H1 (cell line): Measurements from ENCODE around the gene SLC39A7. TPM values are rescaled to one million over a fixed set of nuclear protein-coding genes. Genes with fewer than 3 reads are reported as not detected.

Source experiments
- CTCF ChIA-PET: fragments of 300-600 bp; sonication (Branson Sonifier 250); formaldehyde crosslinking; loops from one replicate; lab custom pipeline; 2021; ENCODE audit not compliant: partially characterized antibody; lab: Charles Lee
- POLR2A ChIA-PET: fragments of 300-600 bp; sonication (Branson Sonifier 250); formaldehyde crosslinking; loops from one replicate; lab custom pipeline; 2021; ENCODE audit warnings: inconsistent platforms; ENCODE audit not compliant: partially characterized antibody; lab: Charles Lee
- DNase-seq, 2 experiments: peaks; one replicate each; pipeline versions ENCODE4 v3.0.0 to v3.0.0-alpha.2; 2010 to 2022; ENCODE audit warnings: low spot score in 2 of 2, low read depth in 1 of 2, mixed read lengths in 1 of 2
- FAIRE-seq: peaks from 2 replicates; lab custom pipeline; 2011; peaks lifted over from hg19 to GRCh38; lab: Jason Lieb, UNC
- H2AFZ ChIP-seq: 2 replicates; pipeline ENCODE4 v1.8.1; 2012; ENCODE audit warnings: low read length, inconsistent platforms
- H2AK5ac ChIP-seq: 2 replicates; pipeline ENCODE4 v1.6.1; 2013; ENCODE audit warnings: low read depth, low read length
- H2BK120ac ChIP-seq: replicated peaks from 2 replicates; pipeline ENCODE3; 2013; ENCODE audit warnings: low read depth, low read length, inconsistent platforms
- H2BK12ac ChIP-seq: 2 replicates; pipeline ENCODE4 v1.6.1; 2013; ENCODE audit warnings: low read depth, low read length
- H2BK15ac ChIP-seq: 2 replicates; pipeline ENCODE4 v1.6.1; 2013; ENCODE audit warnings: low read length
- H2BK20ac ChIP-seq: 2 replicates; pipeline ENCODE4 v1.6.1; 2013; ENCODE audit warnings: low read length
- H2BK5ac ChIP-seq: 2 replicates; pipeline ENCODE4 v1.6.1; 2013; ENCODE audit warnings: low read depth, low read length
- H3K14ac ChIP-seq: 2 replicates; pipeline ENCODE4 v1.6.1; 2013; ENCODE audit warnings: inconsistent platforms; ENCODE audit not compliant: insufficient read length
- H3K18ac ChIP-seq: 2 replicates; pipeline ENCODE4 v1.6.1; 2013; ENCODE audit warnings: low read length; ENCODE audit errors: extremely low read depth
- H3K23ac ChIP-seq: 2 replicates; pipeline ENCODE4 v1.6.1; 2013; ENCODE audit warnings: inconsistent platforms; ENCODE audit not compliant: insufficient read length
- H3K23me2 ChIP-seq: 2 replicates; pipeline ENCODE4 v1.6.1; 2013; ENCODE audit warnings: low read depth, low read length
- H3K27ac ChIP-seq: 2 replicates; pipeline ENCODE4 v1.6.1; 2011; ENCODE audit warnings: low read depth, low read length, inconsistent platforms
- H3K27me3 ChIP-seq, 4 experiments: replicated peaks in 1 of 4; 1 replicate in 1 of 4; 2 replicates in 3 of 4; pipeline versions ENCODE4 v1.6.1 to v1.8.1; 2011 to 2013; ENCODE audit warnings: low read length in 3 of 4, mild to moderate bottlenecking in 3 of 4, inconsistent platforms in 2 of 4, mixed read lengths in 2 of 4, moderate library complexity in 1 of 4; ENCODE audit not compliant: control insufficient read depth in 3 of 4, insufficient read depth in 3 of 4; ENCODE audit errors: extremely low read depth in 1 of 4
- H3K36me3 ChIP-seq, 4 experiments: 2 replicates each; pipeline versions ENCODE4 v1.6.1 to v1.8.1; 2011 to 2013; ENCODE audit warnings: mild to moderate bottlenecking in 4 of 4, low read length in 3 of 4, moderate library complexity in 2 of 4, control low read depth in 1 of 4, inconsistent platforms in 1 of 4; ENCODE audit not compliant: insufficient read depth in 4 of 4, control insufficient read depth in 2 of 4
- H3K4ac ChIP-seq: replicated peaks from 2 replicates; pipeline ENCODE3; 2013; ENCODE audit warnings: low read length, low read depth, mixed read lengths, inconsistent platforms; ENCODE audit not compliant: insufficient read length
- H3K4me1 ChIP-seq, 4 experiments: replicated peaks in 1 of 4; 1 replicate in 1 of 4; 2 replicates in 3 of 4; pipeline versions ENCODE4 v1.6.1 to v1.8.1; 2011 to 2013; ENCODE audit warnings: low read length in 3 of 4, inconsistent platforms in 2 of 4, mixed read lengths in 1 of 4; ENCODE audit not compliant: insufficient read depth in 4 of 4, control insufficient read depth in 3 of 4
- H3K4me2 ChIP-seq, 2 experiments: 2 replicates each; pipeline versions ENCODE4 v1.6.1 to v1.8.1; 2011 to 2013; ENCODE audit warnings: low read depth in 2 of 2, low read length in 2 of 2, control low read depth in 1 of 2, inconsistent platforms in 1 of 2, mild to moderate bottlenecking in 1 of 2; ENCODE audit not compliant: insufficient read depth in 1 of 2
- H3K4me3 ChIP-seq, 4 experiments: fragments of 200-600, 300-600 bp in 1 of 4; sonication (generic), shearing (Covaris generic), sonication (Bioruptor Twin) in 1 of 4; 2 replicates each; pipeline versions ENCODE4 v1.5.1 to v1.8.1; 2011 to 2016; ENCODE audit warnings: low read length in 4 of 4, low read depth in 3 of 4, control low read depth in 2 of 4, inconsistent platforms in 2 of 4, mild to moderate bottlenecking in 2 of 4, mixed read lengths in 1 of 4, moderate library complexity in 1 of 4; ENCODE audit not compliant: insufficient read depth in 2 of 4; ENCODE audit errors: extremely low read depth in 1 of 4
- H3K56ac ChIP-seq: replicated peaks from 2 replicates; pipeline ENCODE3; 2013; ENCODE audit warnings: low read depth, mild to moderate bottlenecking, mixed read lengths, low read length, inconsistent platforms; ENCODE audit not compliant: insufficient read length
- H3K79me1 ChIP-seq: 2 replicates; pipeline ENCODE4 v1.6.1; 2013; ENCODE audit warnings: low read depth, low read length, control low read depth
- H3K79me2 ChIP-seq, 2 experiments: 2 replicates each; pipeline versions ENCODE4 v1.6.1 to v1.8.1; 2012 to 2013; ENCODE audit warnings: low read length in 2 of 2, mild to moderate bottlenecking in 2 of 2, inconsistent platforms in 1 of 2; ENCODE audit not compliant: insufficient read depth in 2 of 2, control insufficient read depth in 1 of 2
- H3K9ac ChIP-seq, 4 experiments: replicated peaks in 1 of 4; 1 replicate in 1 of 4; 2 replicates in 3 of 4; pipeline versions ENCODE4 v1.6.1 to v1.8.1; 2011 to 2013; ENCODE audit warnings: low read depth in 3 of 4, low read length in 3 of 4, control low read depth in 2 of 4, mild to moderate bottlenecking in 2 of 4, moderate library complexity in 2 of 4, inconsistent platforms in 1 of 4; ENCODE audit errors: extremely low read depth in 1 of 4
- H3K9me3 ChIP-seq, 2 experiments: 2 replicates each; pipeline versions ENCODE4 v1.6.1 to v1.8.1; 2012 to 2013; ENCODE audit warnings: mild to moderate bottlenecking in 2 of 2, moderate library complexity in 2 of 2, control low read depth in 1 of 2, inconsistent platforms in 1 of 2, low read depth in 1 of 2, low read length in 1 of 2, mixed read lengths in 1 of 2; ENCODE audit not compliant: insufficient read depth in 2 of 2
- H4K20me1 ChIP-seq, 2 experiments: replicated peaks in 1 of 2; 2 replicates each; pipeline versions ENCODE3 to v1.8.1; 2011 to 2013; ENCODE audit warnings: inconsistent platforms in 2 of 2, low read length in 2 of 2, mild to moderate bottlenecking in 1 of 2; ENCODE audit not compliant: insufficient read depth in 2 of 2, control insufficient read depth in 1 of 2
- H4K5ac ChIP-seq: 2 replicates; pipeline ENCODE4 v1.6.1; 2013; ENCODE audit warnings: low read length, low read depth, mixed read lengths, inconsistent platforms; ENCODE audit not compliant: insufficient read length
- H4K8ac ChIP-seq: 2 replicates; pipeline ENCODE4 v1.8.0; 2013; ENCODE audit warnings: mild to moderate bottlenecking, moderate library complexity, low read length, inconsistent platforms; ENCODE audit not compliant: insufficient read depth; ENCODE audit errors: extremely low read depth
- H4K91ac ChIP-seq: replicated peaks from 2 replicates; pipeline ENCODE3; 2013; ENCODE audit warnings: low read length, mixed read lengths, inconsistent platforms; ENCODE audit not compliant: insufficient read length
- KDM4A ChIP-seq: IDR thresholded peaks from one replicate; pipeline ENCODE4 v1.7.1; 2012; ENCODE audit warnings: low read depth, mild to moderate bottlenecking, moderate library complexity, low read length, inconsistent platforms; ENCODE audit not compliant: severe bottlenecking
- PHF8 ChIP-seq: fragments of 200-600 bp; sonication (generic); conservative IDR thresholded peaks from 2 replicates; pipeline ENCODE4 v1.7.1; 2012; ENCODE audit warnings: low read depth, mild to moderate bottlenecking, inconsistent platforms, low read length, moderate library complexity
- TAF1 ChIP-seq: IDR thresholded peaks from 2 replicates; pipeline ENCODE4 v1.6.1; 2011; ENCODE audit warnings: mild to moderate bottlenecking, low read depth, low read length
- TCF12 ChIP-seq: IDR thresholded peaks from 2 replicates; pipeline ENCODE4 v1.6.1; 2011; ENCODE audit warnings: low read depth, mild to moderate bottlenecking, low read length
- YY1 ChIP-seq: IDR thresholded peaks from 2 replicates; pipeline ENCODE4 v1.6.1; 2011; ENCODE audit warnings: low read depth, mild to moderate bottlenecking, low read length
- WGBS, 2 experiments: shearing (Covaris generic) in 1 of 2; methylation state at CpG; one replicate each; pipeline versions ENCODE4 v1.1.6 to v1.1.7; 2013 to 2015; ENCODE audit warnings: low lambda C conversion rate in 2 of 2, mixed read lengths in 2 of 2, inconsistent platforms in 1 of 2, low coverage in 1 of 2, missing lambda C conversion rate in 1 of 2; ENCODE audit not compliant: insufficient replicate concordance in 2 of 2, insufficient coverage in 1 of 2, insufficient read length in 1 of 2; ENCODE audit errors: extremely low coverage in 1 of 2, missing lambda C conversion rate in 1 of 2; 5-methylcytosine and 5-hydroxymethylcytosine counted together
- polyA plus RNA-seq, 7 experiments: library from polyadenylated mRNA; depleted of rRNA in 3 of 7; stranded (reverse) in 5 of 7; unstranded in 2 of 7; fragments of >200 nt in 5 of 7; fragments of 200-250 nt in 2 of 7; gene quantifications; 1 replicate in 5 of 7; 2 replicates in 1 of 7; 4 replicates in 1 of 7; pipeline versions ENCODE4 v1.2.1 to v1.2.3, GENCODE V29; 2011 to 2013; ENCODE audit warnings: missing spikeins in 2 of 7, mixed read lengths in 2 of 7
- total RNA-seq: library from RNA; stranded (reverse); fragmentation: NEBNext Ultra II Directional; extraction: Animal tissue kit (Norgen Biotek cat#: 25700); gene quantifications from 2 replicates; pipeline ENCODE4 v1.2.1, GENCODE V29; 2021
- TF ChIP-seq, protein P1 (sequence below): IDR thresholded peaks from 2 replicates; pipeline ENCODE4 v1.6.1; 2012; ENCODE audit warnings: inconsistent platforms
- TF ChIP-seq, protein P2 (sequence below): IDR thresholded peaks from 2 replicates; pipeline ENCODE4 v1.6.1; 2011; ENCODE audit warnings: low read length, improper control_type of control experiment
- TF ChIP-seq, protein P3 (sequence below): IDR thresholded peaks from 2 replicates; pipeline ENCODE4 v1.6.1; 2012; ENCODE audit warnings: inconsistent platforms

The SLC39A7 gene
- total and polyA plus RNA-seq, 2 of the 8 experiments (the other 6 are each of a cell fraction or from before 2014, with no cell fraction given): 63.3 to 123 TPM

DNA sequence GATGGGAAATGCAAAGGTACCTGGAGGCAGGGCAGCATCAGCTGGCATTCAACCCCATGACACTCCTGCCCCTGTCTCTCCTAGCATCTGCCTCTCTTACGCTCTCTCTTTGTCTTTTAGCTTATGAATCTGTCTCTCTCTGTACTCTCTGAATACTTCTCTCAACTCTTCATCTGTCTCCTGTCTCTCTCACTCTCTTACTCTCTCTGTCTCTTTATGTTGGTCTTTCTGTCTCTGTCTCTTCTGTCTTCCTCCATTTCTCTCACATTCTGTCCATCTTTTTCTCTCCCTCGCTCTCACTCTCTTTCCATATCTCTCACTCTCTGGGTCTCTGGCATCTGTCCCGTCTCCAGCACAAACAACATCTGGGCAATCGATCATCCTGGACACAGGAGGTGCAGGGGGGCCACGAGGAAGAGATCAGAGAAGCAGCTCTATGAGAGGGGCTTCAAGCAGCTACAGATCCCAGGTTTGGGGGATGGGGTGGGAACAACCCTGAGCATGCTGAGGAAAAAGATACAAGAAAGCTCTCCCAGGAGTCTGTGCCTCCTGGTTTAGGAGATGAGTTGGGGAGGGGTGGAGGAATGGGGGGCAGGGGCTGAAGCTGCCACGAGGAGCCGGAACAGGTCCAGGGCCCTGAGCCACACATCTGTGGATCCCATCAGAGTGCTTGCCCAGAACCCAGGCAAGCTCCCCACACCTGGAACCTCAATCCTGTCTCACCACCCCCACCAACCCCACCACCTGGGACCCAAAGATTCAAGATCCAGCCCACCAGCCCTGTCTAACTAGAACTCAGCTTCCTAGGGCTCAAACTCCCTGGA, 10.8 kb upstream of the SLC39A7 start:
- peaks cover 0 to 13% (median 9%) of the 10 kb centered on the region in 4 experiments; a peak in 6 of 7 replicates for H3K4me1 ChIP-seq
- no peaks in the 10 kb centered on the region for H3K9me3 ChIP-seq
- no peaks in the 10 kb centered on the region for H4K20me1 ChIP-seq
- H3K9ac ChIP-seq: no peak overlapping the region
- TF ChIP-seq TAF1 (no peak), PHF8 (no peak), TCF12 (no peak), KDM4A (no peak), YY1 (no peak)
- TF ChIP-seq, protein P1, sequence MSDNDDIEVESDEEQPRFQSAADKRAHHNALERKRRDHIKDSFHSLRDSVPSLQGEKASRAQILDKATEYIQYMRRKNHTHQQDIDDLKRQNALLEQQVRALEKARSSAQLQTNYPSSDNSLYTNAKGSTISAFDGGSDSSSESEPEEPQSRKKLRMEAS: no peak
- TF ChIP-seq, protein P2, sequence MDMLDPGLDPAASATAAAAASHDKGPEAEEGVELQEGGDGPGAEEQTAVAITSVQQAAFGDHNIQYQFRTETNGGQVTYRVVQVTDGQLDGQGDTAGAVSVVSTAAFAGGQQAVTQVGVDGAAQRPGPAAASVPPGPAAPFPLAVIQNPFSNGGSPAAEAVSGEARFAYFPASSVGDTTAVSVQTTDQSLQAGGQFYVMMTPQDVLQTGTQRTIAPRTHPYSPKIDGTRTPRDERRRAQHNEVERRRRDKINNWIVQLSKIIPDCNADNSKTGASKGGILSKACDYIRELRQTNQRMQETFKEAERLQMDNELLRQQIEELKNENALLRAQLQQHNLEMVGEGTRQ: no peak
- TF ChIP-seq, protein P3, sequence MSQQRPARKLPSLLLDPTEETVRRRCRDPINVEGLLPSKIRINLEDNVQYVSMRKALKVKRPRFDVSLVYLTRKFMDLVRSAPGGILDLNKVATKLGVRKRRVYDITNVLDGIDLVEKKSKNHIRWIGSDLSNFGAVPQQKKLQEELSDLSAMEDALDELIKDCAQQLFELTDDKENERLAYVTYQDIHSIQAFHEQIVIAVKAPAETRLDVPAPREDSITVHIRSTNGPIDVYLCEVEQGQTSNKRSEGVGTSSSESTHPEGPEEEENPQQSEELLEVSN: no peak
- TF ChIP-seq, all 59 proteins: peak for 0
- FAIRE-seq (no peak), DNase-seq (no peak)
- Histone ChIP-seq H3K79me2 (no peaks in the 10 kb centered on the region), H3K23me2 (peaks cover 11% of the 10 kb centered on the region), H3K23ac (no peak overlapping the region), H3K27me3 (peaks cover 0 to 17% (median 15%) of the 10 kb centered on the region in 4 experiments; a peak in 6 of 7 replicates), H3K4ac (no peak overlapping the region), H2AFZ (no peak overlapping the region), H3K56ac (no peak overlapping the region), H2BK20ac (no peak overlapping the region), H2BK5ac (no peak overlapping the region), H2BK12ac (no peak overlapping the region), H4K5ac (no peak overlapping the region), H2AK5ac (no peak overlapping the region), H3K14ac (no peak overlapping the region), H3K27ac (no peak overlapping the region), H3K36me3 (peaks cover 0 to 6% (median 1%) of the 10 kb centered on the region in 4 experiments; a peak in 2 of 8 replicates), H3K4me2 (no peak overlapping the region), H2BK15ac (0 out of 2 replicates have a peak overlapping the region, but pooled peaks have one; percentile 33), H4K91ac (no peak overlapping the region), H3K18ac (no peak overlapping the region), H3K4me3 (no peak overlapping the region), H2BK120ac (no peak overlapping the region), H4K8ac (no peak overlapping the region), H3K79me1 (no peaks in the 10 kb centered on the region)
- 81% methylated on average over 7 of the region's 7 CpGs; no CpG with 5 or more reads in 1 of the 2 experiments for WGBS, 2 experiments
- ChIA-PET POLR2A (interaction anchor here (0.7 to 1.4 kb wide), 4 partner anchors 8 to 218 kb away, joined by 3 to 6 read pairs (median 3); no protein-coding TSS in a partner anchor), CTCF (interaction anchor here (0.7 to 2.0 kb wide), 11 partner anchors 8 to 208 kb away, joined by 3 to 11 read pairs (median 6); no protein-coding TSS in a partner anchor)
